Measurements from ENCODE around the gene SEPTIN1.
A peak's percentile ranks its signal among the peaks of the same experiment; 100 is the strongest.

SEPTIN1 gene

DNA sequence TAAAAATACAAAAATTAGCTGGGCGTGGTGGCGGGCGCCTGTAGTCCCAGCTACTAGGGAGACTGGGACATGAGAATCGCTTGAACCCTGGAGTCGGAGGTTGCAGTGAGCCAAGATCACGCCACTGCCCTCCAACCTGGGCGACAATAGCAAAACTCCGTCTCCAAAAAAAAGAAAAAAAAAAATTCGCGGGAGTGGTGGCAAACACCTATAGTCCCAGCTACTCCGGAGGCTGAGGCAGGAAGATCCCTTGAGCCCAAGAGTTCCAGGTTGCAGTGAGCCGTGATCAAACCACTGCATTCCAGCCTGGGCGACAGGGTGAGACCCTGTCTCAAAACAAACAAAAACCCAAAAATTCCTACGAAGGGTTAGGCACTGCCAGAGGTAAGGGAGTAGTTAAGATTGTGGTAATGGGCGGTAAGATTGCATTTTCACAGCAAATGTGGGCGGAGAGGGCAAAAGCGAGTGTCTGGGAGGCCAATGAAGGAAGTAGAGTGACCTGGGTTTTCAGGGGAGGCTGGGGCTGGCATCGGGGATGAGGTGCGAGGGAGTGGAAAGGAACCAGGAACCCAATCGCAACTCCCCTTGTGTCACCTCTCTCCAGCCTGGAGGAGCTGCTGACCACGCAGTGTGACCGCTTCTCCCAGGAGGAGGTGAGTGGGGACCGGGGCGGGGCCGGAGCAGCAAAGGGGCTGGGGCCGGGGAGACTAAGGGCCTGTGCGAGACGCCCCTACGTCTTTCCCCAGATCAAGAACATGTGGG, 5.1 kb downstream of the SEPTIN1 start:
- no peak for DNase-seq (ENCODE audit: low spot score)

GRCh38 chr16:30376461-30376902, 5.9 kb downstream of the SEPTIN1 start:
- DNase-seq (ENCODE audit: low spot score) = no peak

DNA sequence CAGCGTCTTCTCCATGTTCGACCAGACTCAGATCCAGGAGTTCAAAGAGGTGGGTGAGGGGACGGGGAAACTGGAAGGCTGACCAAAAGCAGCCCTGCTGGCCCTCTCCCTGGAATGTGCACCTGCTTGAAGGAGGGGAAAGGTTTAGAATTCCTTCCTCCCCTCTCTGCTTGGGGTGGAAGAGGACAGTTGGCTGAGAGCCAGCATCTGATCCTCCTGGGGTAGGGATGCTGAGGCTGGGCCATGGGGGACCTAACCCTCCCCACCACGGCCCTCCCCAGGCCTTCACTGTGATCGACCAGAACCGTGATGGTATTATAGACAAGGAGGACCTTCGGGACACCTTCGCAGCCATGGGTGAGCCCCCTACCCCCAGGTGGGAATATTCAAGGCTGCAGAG, 6.5 kb downstream of the SEPTIN1 start:
- DNase-seq (ENCODE audit: low spot score) = no peak

- no peak for DNase-seq (ENCODE audit: low spot score)
Measured at GRCh38 chr16:30374538-30374937, 7.8 kb downstream of the SEPTIN1 start, which contains the start of gene MYL11. TSS of gene MYL11 (plus strand) at chr16:30374802. CDS start at chr16:30374858, 56 bp downstream.

- DNase-seq (ENCODE audit: low spot score) = no peak
Measured at GRCh38 chr16:30372725-30373124, 9.6 kb downstream of the SEPTIN1 start.

DNA sequence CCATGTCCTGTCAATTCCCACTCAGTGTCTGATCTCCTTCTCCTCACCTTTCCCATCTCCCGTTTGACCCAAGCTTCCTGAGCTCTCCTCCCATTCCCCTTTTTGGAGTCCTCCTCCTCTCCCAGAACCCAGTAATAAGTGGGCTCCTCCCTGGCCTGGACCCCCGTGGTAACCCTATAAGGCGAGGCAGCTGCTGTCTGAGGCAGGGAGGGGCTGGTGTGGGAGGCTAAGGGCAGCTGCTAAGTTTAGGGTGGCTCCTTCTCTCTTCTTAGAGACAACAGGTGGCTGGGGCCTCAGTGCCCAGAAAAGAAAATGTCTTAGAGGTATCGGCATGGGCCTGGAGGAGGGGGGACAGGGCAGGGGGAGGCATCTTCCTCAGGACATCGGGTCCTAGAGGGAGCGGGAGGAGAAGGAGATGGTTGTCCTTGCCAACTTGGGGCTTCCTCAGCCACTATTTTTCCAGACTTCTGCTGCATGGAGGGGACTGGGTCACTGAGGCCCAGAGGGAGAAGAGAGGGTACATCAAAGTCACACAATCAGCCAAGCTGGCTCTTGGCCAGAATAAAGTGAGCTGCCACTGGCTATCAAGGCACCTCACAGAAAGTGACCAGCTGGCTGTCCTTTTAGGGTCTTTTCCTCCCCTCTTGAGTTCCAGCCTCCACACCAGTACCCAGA, 10.2 kb downstream of the SEPTIN1 start:
- DNase-seq (ENCODE audit: low spot score) = no peak

- DNase-seq (ENCODE audit: low spot score) = no peak
Measured at GRCh38 chr16:30371248-30371816, 11.0 kb downstream of the SEPTIN1 start.

- peak; percentile 98 for DNase-seq (ENCODE audit: low spot score)
Measured at GRCh38 chr16:30370456-30371247, 11.7 kb downstream of the SEPTIN1 start, which contains the start of gene TBC1D10B. TSS of gene TBC1D10B (minus strand) at chr16:30370494. CDS start at chr16:30370183, 311 bp downstream.

- DNase-seq (ENCODE audit: low spot score) = no peak
Measured at GRCh38 chr16:30369938-30370455, 12.4 kb downstream of the SEPTIN1 start.

GRCh38 chr16:30369091-30369937, 13.0 kb downstream of the SEPTIN1 start:
- no peak for DNase-seq (ENCODE audit: low spot score)

- DNase-seq (ENCODE audit: low spot score) = no peak
Measured at GRCh38 chr16:30368792-30369090, 13.6 kb downstream of the SEPTIN1 start.

GRCh38 chr16:30368122-30368791, 14.1 kb downstream of the SEPTIN1 start:
- DNase-seq (ENCODE audit: low spot score) = peak; percentile 60

- no peak for DNase-seq (ENCODE audit: low spot score)
Measured at GRCh38 chr16:30367349-30368009, 14.9 kb downstream of the SEPTIN1 start.

DNA sequence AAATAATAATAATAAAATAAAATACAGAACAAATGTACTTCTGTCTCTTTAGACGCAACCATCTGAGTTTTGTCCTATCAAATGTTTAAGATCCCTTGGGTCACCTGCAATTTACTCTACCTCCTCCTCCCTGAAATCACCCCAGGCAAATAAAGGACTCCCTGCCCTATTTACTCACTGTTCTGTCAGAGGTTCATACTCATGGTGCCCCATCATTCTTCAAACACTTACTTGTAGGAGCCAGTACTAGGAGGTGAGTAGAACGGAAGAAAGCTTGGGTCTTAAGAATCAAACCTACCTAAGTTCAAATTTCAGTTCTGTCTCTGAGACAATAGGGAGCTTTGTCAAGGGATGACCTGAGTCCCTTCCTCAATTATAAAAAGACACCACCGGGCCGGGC, 15.8 kb downstream of the SEPTIN1 start:
- DNase-seq (ENCODE audit: low spot score) = no peak

DNA sequence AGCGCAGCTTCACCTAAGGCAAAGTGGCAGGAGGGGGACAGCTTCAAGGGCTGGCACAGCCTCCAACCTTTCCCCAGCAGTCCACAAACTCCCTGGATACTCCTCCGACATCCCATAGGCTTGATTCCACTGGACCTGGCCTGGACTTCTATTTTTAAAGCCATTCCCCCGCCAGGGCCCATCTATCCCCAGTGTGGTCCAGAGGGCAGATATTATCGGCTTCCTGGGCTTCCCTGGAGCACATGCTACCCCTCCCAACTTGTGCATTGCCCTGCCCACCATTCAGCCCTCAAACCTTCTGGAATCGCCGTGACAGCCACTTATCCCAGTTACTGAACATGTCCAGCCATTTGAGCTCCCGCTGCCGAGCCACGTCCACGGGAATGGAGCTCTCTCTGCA, 17.2 kb downstream of the SEPTIN1 start:
- no peak for DNase-seq (ENCODE audit: low spot score)

DNA sequence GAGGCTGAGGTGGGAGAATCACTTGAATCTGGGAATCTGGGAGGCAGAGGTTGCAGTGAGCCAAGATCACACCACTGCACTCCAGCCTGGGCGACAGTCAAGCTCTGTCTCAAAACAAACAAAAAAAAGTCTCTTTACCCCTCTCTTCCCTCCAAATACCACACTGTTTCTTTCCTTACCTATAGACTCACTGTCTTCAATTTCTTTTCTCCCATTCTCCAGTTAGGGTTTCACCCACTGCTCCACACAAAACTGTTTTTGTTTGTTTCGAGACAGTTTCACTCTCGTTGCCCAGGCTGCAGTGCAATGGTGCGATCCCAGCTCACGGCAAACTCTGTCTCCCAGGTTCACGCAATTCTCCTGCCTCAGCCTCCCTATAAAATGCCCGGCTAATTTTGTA, 21.2 kb downstream of the SEPTIN1 start:
- no peak for DNase-seq (ENCODE audit: low spot score)

DNA sequence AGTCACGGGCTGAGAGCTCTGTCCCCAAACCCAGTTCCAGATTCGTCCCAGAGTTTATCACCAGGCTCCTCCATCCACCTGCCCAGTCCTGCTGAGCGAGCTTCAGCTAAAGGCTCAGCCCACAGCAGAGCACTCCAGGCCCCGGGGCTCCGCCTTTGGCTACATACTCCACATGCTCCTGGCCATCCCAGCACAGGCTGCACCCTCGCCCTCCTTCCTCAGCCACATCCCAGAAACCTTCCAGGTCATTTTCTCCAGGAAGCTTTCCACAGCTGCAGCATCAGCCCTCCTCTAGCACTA, 22.5 kb downstream of the SEPTIN1 start:
- no peak for DNase-seq (ENCODE audit: low spot score)

- no peak for DNase-seq (ENCODE audit: low spot score)
Measured at GRCh38 chr16:30358990-30359870, 23.1 kb downstream of the SEPTIN1 start.

DNA sequence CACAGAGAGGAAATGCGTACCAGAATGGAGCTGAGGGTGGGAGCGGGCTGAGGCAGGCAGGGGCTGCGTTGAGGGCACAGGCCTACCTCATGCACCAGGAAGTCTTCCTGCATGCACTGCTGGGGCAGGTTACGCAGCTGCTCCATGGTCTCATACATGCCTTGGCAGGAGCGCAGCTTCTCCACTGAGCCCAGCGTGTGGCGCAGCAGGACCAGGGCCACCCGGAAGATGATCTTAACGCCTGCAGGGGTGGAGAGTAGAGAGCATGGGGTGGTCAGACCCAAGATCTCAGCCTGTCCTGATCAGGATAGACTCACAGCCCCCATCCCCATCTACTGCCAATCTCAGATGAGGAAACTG, 23.8 kb downstream of the SEPTIN1 start:
- no peak for DNase-seq (ENCODE audit: low spot score)

Measured in GM03348 (cell line).